SH-SY5Y (cell line): ENCODE results near the gene RIPK4.

Experiments
- GATA2 ChIP-seq: IDR thresholded peaks from 2 replicates; pipeline ENCODE4 v1.6.1; 2011; ENCODE audit warnings: mild to moderate bottlenecking, low read depth, low read length
- GATA3 ChIP-seq: IDR thresholded peaks from 2 replicates; pipeline ENCODE4 v1.6.1; 2011; ENCODE audit warnings: low read depth, mild to moderate bottlenecking, low read length, moderate library complexity

- TF ChIP-seq GATA2 (no peak), GATA3 (no peak)
These were observed 13.6 kb downstream of the RIPK4 start for GRCh38 chr21:41753006-41753898.
